GM18502 (cell line): Measurements from ENCODE around the gene E2F3.
A peak's percentile ranks its signal among the peaks of the same experiment; 100 is the strongest.
"Not testable (repeated sequence)": the region's sequence is repeated elsewhere in the genome, so short reads cannot be mapped to it uniquely, and the experiment has no call there.

Experiments used
- ATAC-seq: cut with Tn5 transposase; IDR thresholded peaks from one replicate; pipeline ENCODE4 v1.9.1; 2021; ENCODE audit warnings: mild to moderate bottlenecking; ENCODE audit not compliant: unreplicated experiment, poor library complexity

E2F3 gene

GRCh38 chr6:20459682-20460081, 58.0 kb downstream of the E2F3 start:
- no peak for ATAC-seq

DNA sequence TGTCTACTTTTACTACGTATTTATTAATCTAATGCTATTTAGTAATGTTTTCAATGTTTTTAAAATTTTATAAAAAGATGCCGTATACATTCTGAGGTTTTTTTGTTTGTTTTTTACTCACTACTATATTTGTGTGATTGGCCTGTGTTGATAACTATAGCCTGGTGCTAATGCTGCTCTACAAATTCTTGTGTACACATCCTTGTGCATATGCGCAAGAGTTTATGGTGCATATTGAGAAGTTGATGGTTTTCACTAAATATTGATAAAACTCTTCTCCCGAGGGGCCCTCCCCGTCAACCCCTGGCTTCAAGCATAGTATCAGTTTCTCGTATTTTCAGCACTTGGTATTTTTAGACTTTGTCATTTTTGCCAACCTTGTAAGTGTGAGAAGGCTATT, 59.9 kb downstream of the E2F3 start:
- ATAC-seq: no peak

DNA sequence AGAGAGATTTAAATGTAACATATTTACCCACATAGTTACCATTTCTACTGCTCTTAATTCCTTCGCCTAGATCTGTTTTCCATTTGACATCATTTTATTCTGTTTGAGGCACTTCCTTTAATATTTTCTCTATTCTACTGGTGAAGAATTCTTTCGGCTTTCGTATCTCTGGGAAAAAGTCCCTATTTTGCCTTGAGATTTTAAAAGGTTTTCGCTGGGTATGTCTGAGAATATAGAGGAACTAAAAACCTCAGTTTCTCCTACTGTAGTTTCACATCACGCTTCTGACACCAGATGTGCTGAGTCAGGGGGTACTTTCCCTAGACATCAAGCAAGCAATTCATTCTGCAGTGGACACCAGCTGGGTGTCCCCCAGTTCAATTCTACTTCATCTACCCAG, 61.7 kb downstream of the E2F3 start:
- peak; percentile 68 for ATAC-seq

- no peak for ATAC-seq
These were observed 62.4 kb downstream of the E2F3 start for GRCh38 chr6:20464041-20464440.

DNA sequence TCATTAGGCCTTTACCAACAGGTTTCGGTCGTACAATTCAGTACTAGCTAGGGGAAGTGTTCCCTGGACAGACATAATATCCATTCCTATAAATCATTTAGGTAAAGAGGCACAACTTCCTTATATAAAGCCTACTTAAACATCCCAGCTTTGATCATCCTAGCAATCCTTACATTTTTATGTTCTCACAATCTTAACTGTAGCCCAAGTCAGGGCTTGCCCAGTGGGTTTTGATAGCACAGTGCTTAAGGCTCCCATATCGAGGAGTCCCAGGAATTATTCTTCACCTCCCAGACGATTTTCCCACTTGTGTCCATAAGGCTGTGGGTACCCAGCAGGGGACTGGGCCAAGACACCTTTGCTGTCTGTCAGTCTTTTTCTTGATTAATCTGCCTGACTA, 63.2 kb downstream of the E2F3 start:
- no peak for ATAC-seq

GRCh38 chr6:20465616-20466015, 63.9 kb downstream of the E2F3 start:
- not testable (repeated sequence) for ATAC-seq

DNA sequence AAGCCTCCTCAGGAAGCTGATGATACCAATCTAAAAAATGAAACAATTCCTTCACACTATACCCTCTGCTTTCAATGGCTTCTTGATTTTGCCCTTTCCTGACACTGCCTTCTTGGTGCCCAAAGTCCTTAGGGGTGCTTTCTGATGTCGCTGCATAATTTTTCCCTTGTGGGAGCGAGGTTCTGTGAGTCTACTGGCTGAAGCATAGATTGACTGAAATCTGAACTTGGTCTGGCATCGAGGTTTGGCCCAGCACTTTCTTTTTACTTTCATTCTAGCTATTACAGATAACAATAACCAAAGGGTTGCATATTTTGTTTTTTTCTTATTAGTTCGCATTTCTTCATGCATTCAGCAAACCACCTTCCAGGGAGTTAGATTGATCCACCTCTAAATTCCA, 65.8 kb downstream of the E2F3 start:
- ATAC-seq: peak; percentile 62

GRCh38 chr6:20468209-20468608, 66.5 kb downstream of the E2F3 start:
- ATAC-seq: no peak

DNA sequence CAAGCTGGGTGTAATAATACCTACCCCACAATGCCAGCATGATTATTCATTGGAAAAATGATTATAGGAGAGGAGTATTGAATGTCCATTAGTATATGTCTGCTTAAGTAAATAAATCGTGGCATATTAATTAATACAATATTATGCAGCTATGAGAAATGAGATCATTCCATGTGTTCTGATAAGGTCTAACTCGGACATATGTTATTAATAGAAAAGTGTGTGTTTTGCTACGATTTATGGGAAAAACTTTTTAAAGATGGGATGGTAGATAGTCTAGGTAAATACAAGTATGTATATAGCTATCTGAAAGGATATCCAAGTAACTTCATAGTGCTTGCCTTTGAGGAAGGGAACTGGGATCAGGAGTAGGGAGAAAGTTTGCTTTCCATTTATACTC, 71.1 kb downstream of the E2F3 start:
- no peak for ATAC-seq

DNA sequence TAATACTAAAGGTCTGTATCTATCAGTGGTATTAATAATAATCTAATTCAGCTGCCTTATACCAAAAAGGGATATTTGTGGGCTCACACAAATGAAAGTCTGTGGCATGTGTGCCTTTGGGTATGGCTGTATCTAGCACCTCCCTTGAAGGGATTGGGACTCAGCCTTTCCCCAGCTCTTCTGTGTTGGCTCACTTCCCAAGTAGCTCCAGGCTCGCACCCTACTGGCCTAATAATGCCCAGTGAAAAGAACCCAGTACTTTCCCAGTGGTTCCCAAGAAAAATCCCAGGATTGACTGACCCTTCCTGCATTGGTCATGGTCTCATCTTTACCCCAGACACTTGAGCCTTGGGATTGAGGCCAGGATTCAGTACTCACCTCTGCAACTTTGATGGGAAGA, 71.8 kb downstream of the E2F3 start:
- no peak for ATAC-seq

DNA sequence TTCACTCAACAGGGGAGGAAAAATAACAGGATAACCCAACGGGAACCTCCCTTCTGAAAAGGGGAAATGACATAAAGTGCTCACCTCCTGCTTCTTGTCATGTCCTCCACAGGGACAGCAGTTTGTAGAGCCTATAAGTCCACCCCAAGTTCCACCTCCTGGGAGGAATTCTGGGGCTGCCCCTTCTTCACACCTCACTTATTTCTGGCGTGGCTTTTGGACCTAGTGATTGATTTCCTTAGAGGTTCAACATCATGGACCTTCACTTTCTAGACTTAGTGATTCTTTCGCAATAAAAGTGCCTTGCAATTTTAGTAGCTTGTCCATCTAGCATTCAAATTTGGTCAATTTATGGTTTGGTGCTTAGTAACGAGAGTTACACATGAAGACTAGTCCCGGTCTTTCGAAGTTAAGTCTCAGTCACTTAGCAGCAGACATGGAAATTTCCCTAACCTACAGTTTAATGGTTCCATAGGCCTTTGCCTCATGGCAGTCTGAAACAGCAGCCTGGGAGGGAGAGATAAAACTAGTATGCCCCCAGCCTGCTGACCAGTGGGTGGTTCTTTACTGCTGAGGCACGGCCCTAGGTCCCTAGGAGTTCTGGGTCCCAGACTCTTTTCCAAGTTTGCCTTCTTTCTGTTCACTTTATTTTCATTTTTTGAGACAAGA, 73.3 kb downstream of the E2F3 start:
- ATAC-seq: no peak

DNA sequence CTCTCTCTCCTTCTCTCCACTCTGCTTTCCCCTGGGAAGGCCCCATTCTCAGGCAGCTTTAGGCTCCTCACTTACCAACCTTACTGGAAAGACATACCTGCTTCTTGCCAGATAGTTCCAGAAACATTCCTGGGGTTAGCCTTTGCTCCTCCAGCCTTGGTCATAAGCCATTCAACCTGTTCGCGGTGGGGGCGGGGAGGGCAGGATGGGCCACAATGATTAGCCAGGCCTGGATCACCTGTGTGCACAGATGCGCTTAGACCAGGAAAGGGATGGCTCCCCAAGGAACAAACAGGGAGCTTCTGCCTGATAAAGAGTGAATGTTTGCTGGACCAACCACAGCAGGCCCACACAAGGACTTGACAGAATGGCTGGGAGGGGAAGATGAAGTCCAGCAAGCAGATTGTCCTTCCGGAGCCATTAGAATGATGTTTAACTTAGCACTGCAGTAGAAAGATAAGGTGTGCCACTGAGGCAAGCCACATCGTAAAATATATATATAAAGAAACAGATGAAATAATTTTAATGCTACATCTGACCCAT, 74.9 kb downstream of the E2F3 start:
- no peak for ATAC-seq

DNA sequence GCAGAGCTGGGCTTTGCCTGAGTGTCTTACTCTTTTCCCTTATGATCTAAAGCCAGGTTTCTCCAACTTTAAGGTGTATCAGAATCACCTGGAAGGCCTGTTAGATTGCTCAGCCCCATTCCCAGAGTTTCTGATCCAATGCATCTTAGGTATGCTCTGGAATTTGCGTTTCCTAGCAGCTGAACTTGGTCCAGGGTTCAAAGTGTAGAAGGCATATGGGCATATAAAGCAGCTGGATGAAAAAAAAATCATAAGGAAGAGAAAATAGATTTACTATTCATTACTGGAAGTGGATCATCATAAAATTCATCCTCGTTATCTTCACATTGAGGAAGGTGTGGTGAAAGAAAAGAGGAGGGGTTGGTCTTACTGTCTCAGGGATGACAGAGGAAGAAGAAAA, 75.8 kb downstream of the E2F3 start:
- ATAC-seq: no peak

DNA sequence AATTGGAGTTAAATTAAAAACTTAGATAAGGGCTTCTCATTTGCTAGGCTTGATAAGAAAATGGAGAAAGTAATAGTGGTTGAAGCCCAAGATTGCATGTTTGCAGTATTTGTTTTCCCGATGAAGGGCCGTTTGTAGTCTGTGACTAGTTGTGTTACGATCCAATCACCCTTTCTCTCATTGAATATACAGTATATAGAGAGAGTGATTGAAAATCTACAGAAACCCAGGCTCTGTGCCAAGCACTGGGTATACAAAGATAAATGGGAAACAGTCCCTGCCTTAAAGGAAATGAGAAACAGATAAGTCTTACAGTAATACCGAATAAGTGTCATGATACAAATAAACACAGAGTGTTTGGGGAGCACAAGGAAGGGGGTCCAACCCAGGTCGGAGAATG, 77.4 kb downstream of the E2F3 start:
- ATAC-seq: no peak

DNA sequence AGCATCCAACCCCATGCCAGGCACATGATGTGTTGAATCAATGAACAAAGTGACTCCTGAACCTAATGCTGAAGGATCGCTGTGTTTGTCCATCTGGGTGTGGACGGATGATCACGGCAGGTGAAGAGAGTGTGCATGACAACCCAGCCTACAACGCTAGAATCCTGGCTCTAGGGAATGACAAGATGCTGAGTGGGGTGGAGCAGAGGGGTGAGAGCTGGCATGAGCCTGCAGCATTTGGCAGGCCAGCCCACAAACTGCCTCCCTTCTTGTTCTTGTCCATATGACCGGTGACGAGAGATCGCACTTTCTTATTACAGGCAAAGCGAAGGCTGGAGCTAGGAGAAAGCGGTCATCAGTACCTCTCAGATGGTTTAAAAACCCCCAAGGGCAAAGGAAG, 77.8 kb downstream of the E2F3 start:
- ATAC-seq: no peak

DNA sequence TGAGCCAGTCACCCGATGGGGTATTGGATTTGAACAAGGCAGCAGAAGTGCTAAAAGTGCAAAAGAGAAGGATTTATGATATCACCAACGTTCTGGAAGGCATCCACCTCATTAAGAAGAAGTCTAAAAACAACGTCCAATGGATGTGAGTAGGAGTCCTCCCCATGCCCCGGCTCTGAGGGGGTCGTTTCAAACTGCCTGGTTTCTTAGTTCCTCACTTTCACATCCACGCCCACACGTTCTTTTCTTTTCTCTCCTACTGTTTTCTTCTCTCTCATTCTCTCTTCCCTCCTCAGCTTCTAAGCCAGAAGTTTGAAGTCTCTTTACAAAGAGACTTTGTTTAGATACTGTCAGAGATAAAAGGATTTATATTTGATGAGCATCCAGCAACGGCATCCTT, 79.6 kb downstream of the E2F3 start:
- no peak for ATAC-seq

- no peak for ATAC-seq
These were observed 82.3 kb downstream of the E2F3 start for GRCh38 chr6:20483887-20484497.

DNA sequence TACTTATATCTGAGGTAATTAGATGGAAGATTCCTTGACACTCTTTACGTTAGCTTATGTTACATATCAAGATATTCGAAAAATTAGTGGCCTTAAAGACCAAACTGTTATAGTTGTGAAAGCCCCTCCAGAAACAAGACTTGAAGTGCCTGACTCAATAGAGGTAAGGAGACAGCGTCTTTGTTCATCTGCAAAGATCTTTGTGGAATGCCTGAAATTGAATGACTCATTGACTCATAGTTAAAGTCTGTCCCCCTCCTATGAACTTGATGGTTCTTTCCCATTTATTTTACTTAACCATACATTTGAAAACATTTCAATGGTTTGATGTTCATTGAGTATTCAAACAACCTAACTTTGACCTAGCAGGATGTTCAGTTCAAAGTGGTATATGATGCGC, 85.0 kb downstream of the E2F3 start:
- no peak for ATAC-seq

DNA sequence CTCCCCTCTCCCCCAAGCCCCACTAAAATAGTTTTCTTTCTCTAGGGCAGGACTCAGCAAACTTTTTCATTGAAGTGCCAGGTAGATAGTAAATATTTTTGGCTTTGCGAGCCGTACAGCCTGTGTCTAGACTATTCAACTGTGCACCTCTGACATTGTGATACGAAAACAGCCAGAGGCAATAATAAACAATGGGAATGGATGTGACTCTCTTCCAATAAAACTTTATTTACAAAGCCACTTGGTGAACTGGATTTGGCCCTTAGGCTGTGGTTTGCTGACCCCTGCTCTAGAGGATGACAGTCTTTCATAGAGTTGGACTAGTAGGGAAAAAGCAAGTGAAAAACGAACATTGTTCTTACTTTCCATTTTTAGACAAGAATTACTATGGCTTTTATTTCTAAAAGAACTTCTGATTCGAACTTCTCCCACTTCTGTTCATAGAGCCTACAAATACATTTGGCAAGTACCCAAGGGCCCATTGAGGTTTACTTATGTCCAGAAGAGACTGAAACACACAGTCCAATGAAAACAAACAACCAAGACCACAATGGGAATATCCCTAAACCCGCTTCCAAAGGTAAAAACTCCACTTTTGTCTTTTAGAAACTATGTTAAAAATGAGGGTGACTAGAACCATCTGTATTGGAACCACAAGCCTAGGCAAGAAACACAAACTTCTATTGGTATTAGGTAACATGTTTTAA, 86.1 kb downstream of the E2F3 start:
- no peak for ATAC-seq

GRCh38 chr6:20490591-20490990, 88.9 kb downstream of the E2F3 start:
- no peak for ATAC-seq

- ATAC-seq: no peak
These were observed 90.4 kb downstream of the E2F3 start for GRCh38 chr6:20492099-20492498.
